Upper lobe of left lung (tissue), 4 donors: ENCODE data around the gene CACNB2.

Experiments used
- CTCF ChIP-seq, 6 experiments: fragments of 450-650 bp in 4 of 6; fragments of 200-600 bp in 2 of 6; sonication (generic) in 2 of 6; IDR thresholded peaks; one replicate each; pipeline ENCODE4 v1.5.1; 2016 to 2019; ENCODE audit warnings: antibody characterized with exemption in 6 of 6
- EP300 ChIP-seq, 4 donors: sonication (generic); formaldehyde crosslinking; IDR thresholded peaks; one replicate each; pipeline ENCODE4 v1.5.1; 2017; ENCODE audit warnings: antibody characterized with exemption in 4 of 4, control low read depth in 2 of 4
- POLR2A ChIP-seq, 4 donors: fragments of 450-650 bp; IDR thresholded peaks; one replicate each; pipeline ENCODE4 v1.5.1; 2016 to 2017; ENCODE audit warnings: antibody characterized with exemption in 4 of 4, mild to moderate bottlenecking in 2 of 4
- POLR2AphosphoS5 ChIP-seq, 2 donors: sonication (generic); formaldehyde crosslinking; IDR thresholded peaks; one replicate each; pipeline ENCODE4 v1.5.1; 2017; ENCODE audit warnings: antibody characterized with exemption in 2 of 2

- TF ChIP-seq POLR2A (IDR thresholded peaks at IDR 0.05) (no peak), CTCF (IDR thresholded peaks at IDR 0.05) (no peak), EP300 (IDR thresholded peaks at IDR 0.05) (no peak), POLR2AphosphoS5 (IDR thresholded peaks at IDR 0.05) (no peak)
Observed at GRCh38 chr10:18450298-18450697, 310.1 kb downstream of the CACNB2 start.
